B cell (primary cell): Measurements from ENCODE around the gene SAPCD2. TPM values are rescaled to one million over a fixed set of nuclear protein-coding genes. Genes with fewer than 3 reads are reported as not detected.
A peak's percentile ranks its signal among the peaks of the same experiment; 100 is the strongest.

Experiments used
- ATAC-seq: fragments of 200-7000 bp; cut with Tn5 transposase; one replicate; pipeline ENCODE4 v1.10.0; 2021; ENCODE audit warnings: low read depth, mild to moderate bottlenecking, moderate number of reproducible peaks, moderate library complexity
- CTCF ChIA-PET: fragments of 350-600 bp; sonication (Branson Sonifier 250); formaldehyde crosslinking; loops from one replicate; lab custom pipeline; 2021; ENCODE audit warnings: antibody characterized with exemption, inconsistent platforms; lab: Charles Lee
- POLR2A ChIA-PET: fragments of 350-600 bp; sonication (Branson Sonifier 250); formaldehyde crosslinking; loops from one replicate; lab custom pipeline; 2021; ENCODE audit warnings: antibody characterized with exemption; lab: Charles Lee
- DNase-seq: peaks from one replicate; pipeline ENCODE4 v3.0.0; 2013
- H2AFZ ChIP-seq: 2 replicates; pipeline ENCODE4 v1.6.1; 2012; ENCODE audit warnings: mild to moderate bottlenecking, low read depth, low read length; ENCODE audit not compliant: insufficient read depth, poor library complexity, severe bottlenecking
- H3K27ac ChIP-seq, 2 donors: 1 replicate in 1 of 2; 2 replicates in 1 of 2; pipeline ENCODE4 v1.5.1; 2012 to 2013; ENCODE audit warnings: low read length in 2 of 2, mild to moderate bottlenecking in 2 of 2, moderate library complexity in 1 of 2
- H3K27me3 ChIP-seq, 4 experiments: fragments of 200-600 bp in 1 of 4; sonication (generic) in 1 of 4; replicated peaks in 1 of 4; 1 replicate in 2 of 4; 2 replicates in 2 of 4; pipeline versions ENCODE4 v1.6.1 to v1.7.0; 2013 to 2016; ENCODE audit warnings: low read length in 3 of 4, mild to moderate bottlenecking in 2 of 4, mixed read lengths in 1 of 4, moderate library complexity in 1 of 4; ENCODE audit not compliant: insufficient read depth in 4 of 4, control insufficient read depth in 3 of 4; ENCODE audit errors: control extremely low read depth in 1 of 4
- H3K36me3 ChIP-seq, 2 experiments: replicated peaks in 1 of 2; 1 replicate in 1 of 2; 2 replicates in 1 of 2; pipeline versions ENCODE4 v1.6.1 to v1.7.1; 2013; ENCODE audit warnings: low read length in 1 of 2; ENCODE audit not compliant: insufficient read depth in 2 of 2, control insufficient read depth in 1 of 2; ENCODE audit errors: control extremely low read depth in 1 of 2, extremely low read depth in 1 of 2
- H3K4me1 ChIP-seq, 2 donors: fragments of 200-600 bp in 1 of 2; sonication (generic) in 1 of 2; 1 replicate in 1 of 2; 2 replicates in 1 of 2; pipeline versions ENCODE4 v1.5.1 to v1.6.1; 2013 to 2017; ENCODE audit warnings: low read length in 2 of 2; ENCODE audit not compliant: control insufficient read depth in 2 of 2, insufficient read depth in 2 of 2
- H3K4me2 ChIP-seq: replicated peaks from 2 replicates; pipeline ENCODE3; 2012; ENCODE audit warnings: mild to moderate bottlenecking, low read depth, low read length; ENCODE audit not compliant: poor library complexity, severe bottlenecking
- H3K4me3 ChIP-seq, 5 experiments: fragments of 200-600 bp in 1 of 5; sonication (generic) in 1 of 5; 1 replicate in 3 of 5; 2 replicates in 2 of 5; pipeline versions ENCODE4 v1.5.1 to v1.7.0; 2011 to 2016; ENCODE audit warnings: low read length in 4 of 5, mild to moderate bottlenecking in 4 of 5, low read depth in 2 of 5, control low read depth in 1 of 5, moderate library complexity in 1 of 5; ENCODE audit not compliant: insufficient read depth in 1 of 5; ENCODE audit errors: control extremely low read depth in 1 of 5, extremely low read depth in 1 of 5
- H3K79me2 ChIP-seq: fragments of 200-600 bp; sonication (generic); one replicate; pipeline ENCODE4 v1.6.0; 2016; ENCODE audit warnings: low read length; ENCODE audit not compliant: control insufficient read depth, insufficient read depth
- H3K9ac ChIP-seq: fragments of 200-600 bp; sonication (generic); 2 replicates; pipeline ENCODE4 v1.6.1; 2017; ENCODE audit warnings: mild to moderate bottlenecking, low read length, moderate library complexity
- H3K9me3 ChIP-seq, 3 donors: one replicate each; pipeline versions ENCODE4 v1.6.1 to v1.7.1; 2013; ENCODE audit warnings: low read length in 2 of 3; ENCODE audit not compliant: control insufficient read depth in 2 of 3, insufficient read depth in 1 of 3; ENCODE audit errors: control extremely low read depth in 1 of 3
- H4K20me1 ChIP-seq: 2 replicates; pipeline ENCODE4 v1.6.0; 2012; ENCODE audit warnings: mild to moderate bottlenecking, low read length; ENCODE audit not compliant: insufficient read depth, control insufficient read depth, poor library complexity, severe bottlenecking
- H3K27ac Mint-ChIP-seq: one replicate; pipeline ENCODE4 v1.8.0; 2021; ENCODE audit warnings: mixed read lengths
- H3K27me3 Mint-ChIP-seq: one replicate; pipeline ENCODE4 v1.8.0; 2021; ENCODE audit warnings: mixed read lengths
- H3K4me1 Mint-ChIP-seq: one replicate; pipeline ENCODE4 v1.8.0; 2021; ENCODE audit warnings: mixed read lengths
- H3K4me3 Mint-ChIP-seq: one replicate; pipeline ENCODE4 v1.8.0; 2021; ENCODE audit warnings: mixed read lengths
- H3K9me3 Mint-ChIP-seq: one replicate; pipeline ENCODE4 v1.8.0; 2022; ENCODE audit warnings: mixed read lengths; ENCODE audit not compliant: insufficient read depth
- CTCF ChIP-seq: fragments of 200-600 bp; IDR thresholded peaks from one replicate; pipeline ENCODE4 v1.8.0; 2022; ENCODE audit warnings: antibody characterized with exemption, mild to moderate bottlenecking
- EZH2 ChIP-seq: IDR thresholded peaks from 2 replicates; pipeline ENCODE4 v1.6.1; 2012; ENCODE audit warnings: borderline replicate concordance, low read depth, mild to moderate bottlenecking, moderate library complexity, low read length; ENCODE audit not compliant: insufficient read depth, poor library complexity, severe bottlenecking
- WGBS: methylation state at CpG from one replicate; pipeline ENCODE4 v1.1.5; 2013; ENCODE audit warnings: missing lambda C conversion rate; ENCODE audit not compliant: insufficient coverage; 5-methylcytosine and 5-hydroxymethylcytosine counted together
- intact Hi-C: fragments of 100-400 bp; cut with micrococcal nuclease; formaldehyde crosslinking; loops from one replicate; pipeline ENCODE4 v1.10.0; 2022
- polyA plus RNA-seq: library from polyadenylated mRNA; depleted of rRNA; stranded (reverse); fragments of >200 nt; gene quantifications from 2 replicates; pipeline ENCODE4 v1.2.3, GENCODE V29; 2012
- total RNA-seq, 2 donors: library from RNA; stranded (reverse); fragments of 120-200 nt in 1 of 2; gene quantifications; 1 replicate in 1 of 2; 2 replicates in 1 of 2; pipeline versions ENCODE4 v1.2.3 to v1.2.4, GENCODE V29; 2013 to 2022

SAPCD2 gene
- total and polyA plus RNA-seq, 2 donors (not counting 1 experiment from before 2014, with no cell fraction given), result 0.39 to 0.69 TPM

DNA sequence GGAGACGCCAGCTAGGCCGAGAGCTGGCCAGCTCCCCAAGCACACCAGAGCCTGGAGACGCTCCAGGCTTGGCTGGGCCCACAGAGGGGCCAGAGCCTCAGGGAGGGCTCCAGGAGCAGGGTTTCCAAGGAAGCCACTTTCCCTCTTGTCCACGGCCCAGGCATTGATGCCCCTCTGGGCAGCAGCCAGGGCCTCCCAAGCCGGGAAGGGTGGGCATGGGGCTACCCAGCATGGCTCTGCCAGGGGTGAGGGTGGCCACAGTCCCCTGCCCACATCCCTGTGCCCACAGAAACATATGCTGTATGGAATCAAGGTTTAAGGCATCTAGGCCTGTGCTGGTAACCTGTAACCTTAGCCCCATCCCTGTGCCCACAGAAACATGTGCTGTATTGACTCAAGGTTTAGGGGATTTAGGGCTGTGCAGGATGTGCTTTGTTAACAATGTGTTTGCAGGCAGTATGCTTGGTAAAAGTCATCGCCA is 45.7 kb upstream of the SAPCD2 start:
- DNase-seq (peak; percentile 29), ATAC-seq (no peak)
- H3K4me1 ChIP-seq, result peaks cover 20 to 33% of the 10 kb centered on the region in 2 donors
- TF ChIP-seq EZH2 (no peak), CTCF (no peak)
- CTCF ChIA-PET, result interaction anchor here (1.3 to 2.0 kb wide), 3 partner anchors 10 to 121 kb away, joined by 3 to 7 read pairs (median 5); partner anchors contain the start of gene RNF224
- Mint-ChIP-seq H3K4me1 (peaks cover 19% of the 10 kb centered on the region), H3K9me3 (no peaks in the 10 kb centered on the region), H3K27me3 (no peaks in the 10 kb centered on the region), H3K27ac (no peak overlapping the region), H3K4me3 (no peak overlapping the region)
- H3K9me3 ChIP-seq, result no peaks in the 10 kb centered on the region
- H4K20me1 ChIP-seq, result peaks cover 9% of the 10 kb centered on the region
- H3K4me3 ChIP-seq, result no peak overlapping the region
- H3K4me2 ChIP-seq, result no peak overlapping the region
- H3K79me2 ChIP-seq, result peaks cover 14% of the 10 kb centered on the region
- intact Hi-C loops, result no loop called here
- no peak overlapping the region for H3K9ac ChIP-seq
- peaks cover 0 to 17% of the 10 kb centered on the region in 2 experiments for H3K36me3 ChIP-seq
- H3K27ac ChIP-seq, result no peak overlapping the region
- POLR2A ChIA-PET, result no interaction called here
- 80% methylated on average over 5 of the region's 6 CpGs for WGBS
- H3K27me3 ChIP-seq, result no peaks in the 10 kb centered on the region
- no peak overlapping the region for H2AFZ ChIP-seq

GRCh38 chr9:137115394-137116026 is 45.2 kb upstream of the SAPCD2 start:
- H3K27me3 ChIP-seq, result no peaks in the 10 kb centered on the region
- H3K27me3 Mint-ChIP-seq, result no peaks in the 10 kb centered on the region
- no peak overlapping the region for H3K27ac Mint-ChIP-seq
- DNase-seq (no peak), ATAC-seq (no peak)
- peak overlapping the region; percentile 76 for H3K9ac ChIP-seq
- no peaks in the 10 kb centered on the region for H3K9me3 Mint-ChIP-seq
- H3K79me2 ChIP-seq, result peaks cover 14% of the 10 kb centered on the region
- peak overlapping the region; percentile 91 for H2AFZ ChIP-seq
- WGBS, result 89% methylated on average over 21 of the region's 21 CpGs
- peaks cover 0 to 22% of the 10 kb centered on the region in 2 experiments for H3K36me3 ChIP-seq
- peaks cover 9% of the 10 kb centered on the region for H4K20me1 ChIP-seq
- no peak for TF ChIP-seq CTCF
- TF ChIP-seq EZH2, result no peak
- H3K4me1 ChIP-seq, result peaks cover 17 to 28% of the 10 kb centered on the region in 2 donors
- peak overlapping the region; percentile 72 for H3K4me3 Mint-ChIP-seq
- POLR2A ChIA-PET, result interaction anchor here (0.6 to 1.3 kb wide), 6 partner anchors 14 to 125 kb away, joined by 3 to 5 read pairs (median 3); partner anchors contain the start of genes ANAPC2, SSNA1 and TUBB4B
- CTCF ChIA-PET, result interaction anchor here (1.0 to 2.0 kb wide), 6 partner anchors 10 to 121 kb away, joined by 3 to 7 read pairs (median 4); partner anchors contain the start of genes RNF224 and SSNA1
- H3K4me3 ChIP-seq, result peak overlapping the region in 1 of 5 experiments; percentile 70
- peak overlapping the region; percentile 55 to 83 for H3K27ac ChIP-seq
- no peaks in the 10 kb centered on the region for H3K9me3 ChIP-seq
- peak overlapping the region; percentile 100 for H3K4me2 ChIP-seq
- peaks cover 22% of the 10 kb centered on the region for H3K4me1 Mint-ChIP-seq
- intact Hi-C loops, result loop anchor here (2.0 kb wide), 1 partner anchor 29 kb away; the partner anchor contains the start of gene MAN1B1
